ENCODE data around the gene SMIM3.

SMIM3 gene

GRCh38 chr5:150765011-150765798 lies 13.4 kb upstream of the SMIM3 start:
- DNase-seq (ENCODE audit: low spot score), result no peak

- no peak for DNase-seq (ENCODE audit: low spot score)
Observed at GRCh38 chr5:150765799-150766169, 12.8 kb upstream of the SMIM3 start.

- DNase-seq (ENCODE audit: low spot score), result no peak
Observed at GRCh38 chr5:150766251-150766650, 12.3 kb upstream of the SMIM3 start.

GRCh38 chr5:150771034-150771795 lies 7.3 kb upstream of the SMIM3 start:
- DNase-seq (ENCODE audit: low spot score), result no peak

GRCh38 chr5:150774145-150774544 lies 4.4 kb upstream of the SMIM3 start:
- no peak for DNase-seq (ENCODE audit: low spot score)

- no peak for DNase-seq (ENCODE audit: low spot score)
Observed at GRCh38 chr5:150777685-150778084, 872 bp upstream of the SMIM3 start.

GRCh38 chr5:150778088-150778516 lies 455 bp upstream of the SMIM3 start:
- no peak for DNase-seq (ENCODE audit: low spot score)

GRCh38 chr5:150779397-150780186 lies 1.0 kb downstream of the SMIM3 start:
- no peak for DNase-seq (ENCODE audit: low spot score)

- DNase-seq (ENCODE audit: low spot score), result no peak
Observed at GRCh38 chr5:150780187-150780692, 1.7 kb downstream of the SMIM3 start.

- DNase-seq (ENCODE audit: low spot score), result no peak
Observed at GRCh38 chr5:150780816-150781221, 2.3 kb downstream of the SMIM3 start.

GRCh38 chr5:150781706-150782614 lies 3.4 kb downstream of the SMIM3 start:
- DNase-seq (ENCODE audit: low spot score), result no peak

GRCh38 chr5:150782850-150783249 lies 4.3 kb downstream of the SMIM3 start:
- no peak for DNase-seq (ENCODE audit: low spot score)

GRCh38 chr5:150783422-150783928 lies 4.9 kb downstream of the SMIM3 start:
- DNase-seq (ENCODE audit: low spot score), result peak; percentile 74

- DNase-seq (ENCODE audit: low spot score), result no peak
Observed at GRCh38 chr5:150785950-150786349, 7.4 kb downstream of the SMIM3 start.

GRCh38 chr5:150786876-150787275 lies 8.3 kb downstream of the SMIM3 start:
- DNase-seq (ENCODE audit: low spot score), result no peak

- no peak for DNase-seq (ENCODE audit: low spot score)
Observed at GRCh38 chr5:150787656-150788055, 9.1 kb downstream of the SMIM3 start.

GRCh38 chr5:150788977-150789376 lies 10.4 kb downstream of the SMIM3 start:
- DNase-seq (ENCODE audit: low spot score), result no peak

- no peak for DNase-seq (ENCODE audit: low spot score)
Observed at GRCh38 chr5:150789450-150789849, 10.9 kb downstream of the SMIM3 start.

- peak; percentile 75 for DNase-seq (ENCODE audit: low spot score)
Observed at GRCh38 chr5:150789943-150790611, 11.5 kb downstream of the SMIM3 start.

GRCh38 chr5:150791536-150791935 lies 13.0 kb downstream of the SMIM3 start:
- DNase-seq (ENCODE audit: low spot score), result no peak

Data from CD4-positive, alpha-beta T cell treated with Interleukin-2 at 100 ng/mL for 4 hours (primary cell).